Transverse colon (tissue), 4 donors: Measurements from ENCODE around the gene DDAH1. TPM values are rescaled to one million over a fixed set of nuclear protein-coding genes. Genes with fewer than 3 reads are reported as not detected.

Source experiments
- DNase-seq: peaks from one replicate; pipeline ENCODE4 v3.0.0-alpha.2; 2019
- H3K27ac ChIP-seq, 4 donors: fragments of 200-600 bp; sonication (generic); 2 replicates each; pipeline ENCODE4 v1.5.1; 2016 to 2018; ENCODE audit warnings: inconsistent platforms in 4 of 4
- H3K27me3 ChIP-seq: fragments of 200-600 bp; sonication (generic); 2 replicates; pipeline ENCODE4 v1.5.1; 2017; ENCODE audit warnings: inconsistent platforms
- H3K36me3 ChIP-seq, 4 donors: fragments of 200-600 bp; sonication (generic); 2 replicates each; pipeline ENCODE4 v1.5.1; 2017 to 2019; ENCODE audit warnings: inconsistent platforms in 4 of 4
- H3K4me1 ChIP-seq, 4 donors: fragments of 200-600 bp; sonication (generic); 2 replicates each; pipeline ENCODE4 v1.5.1; 2017 to 2020; ENCODE audit warnings: inconsistent platforms in 4 of 4
- H3K4me3 ChIP-seq, 4 donors: fragments of 200-600 bp; sonication (generic); 1 replicate in 1 of 4; 2 replicates in 3 of 4; pipeline versions ENCODE4 v1.5.1 to v1.6.1; 2017 to 2019; ENCODE audit warnings: inconsistent platforms in 4 of 4
- H3K9me3 ChIP-seq, 2 donors: fragments of 200-600 bp; sonication (generic); 2 replicates each; pipeline ENCODE4 v1.5.1; 2017 to 2019; ENCODE audit warnings: inconsistent platforms in 2 of 2
- CTCF ChIP-seq, 5 experiments: fragments of 200-600 bp in 3 of 5; fragments of 450-650 bp in 2 of 5; sonication (generic) in 3 of 5; IDR thresholded peaks; 1 replicate in 2 of 5; 2 replicates in 3 of 5; pipeline ENCODE4 v1.5.1; 2016 to 2017; ENCODE audit warnings: antibody characterized with exemption in 5 of 5, inconsistent platforms in 3 of 5, mild to moderate bottlenecking in 2 of 5, moderate library complexity in 1 of 5
- EP300 ChIP-seq: sonication (generic); formaldehyde crosslinking; IDR thresholded peaks from one replicate; pipeline ENCODE4 v1.6.1; 2017; ENCODE audit warnings: antibody characterized with exemption, low read depth
- POLR2A ChIP-seq: fragments of 450-650 bp; IDR thresholded peaks from one replicate; pipeline ENCODE4 v1.6.1; 2016; ENCODE audit warnings: antibody characterized with exemption, mild to moderate bottlenecking, moderate library complexity
- POLR2AphosphoS5 ChIP-seq, 3 donors: sonication (generic); formaldehyde crosslinking; IDR thresholded peaks; one replicate each; pipeline ENCODE4 v1.6.1; 2016; ENCODE audit warnings: antibody characterized with exemption in 3 of 3
- WGBS, 2 donors: methylation state at CpG; one replicate each; pipeline ENCODE4 v1.1.5; 2018; ENCODE audit warnings: low coverage in 1 of 2; 5-methylcytosine and 5-hydroxymethylcytosine counted together
- in situ Hi-C, 4 donors: fragments of 200-750 bp; cut with MboI; loops; one replicate each; pipeline versions ENCODE4 v1.15.0 to v1.15.1; 2017; ENCODE audit warnings: low sequenced_read_pairs in 3 of 4, low pct_ligation_motif_present in 1 of 4, low pct_unique_long_range_greater_than_20kb in 1 of 4
- intact Hi-C: fragments of 100-400 bp; cut with DNase I; formaldehyde crosslinking; loops from one replicate; pipeline ENCODE4 v1.15.1; 2023; ENCODE audit warnings: low total_unique reads
- total RNA-seq, 4 donors: library from RNA; depleted of rRNA; stranded (reverse); fragments of >200 nt; gene quantifications; one replicate each; pipeline ENCODE4 v1.1.0, GENCODE V29; 2016

The DDAH1 gene
- total RNA-seq, 4 donors from 2014 or later: 22.4 to 69.4 (median 48.3) TPM

GRCh38 chr1:85289207-85289847 lies 175.6 kb downstream of the DDAH1 start:
- TF ChIP-seq POLR2A (no peak), POLR2AphosphoS5 (IDR thresholded peaks at IDR 0.05) (no peak), EP300 (no peak), CTCF (IDR thresholded peaks at IDR 0.05) (no peak)
- intact Hi-C loops: loop anchor here (5.0 kb wide), 1 partner anchor 937 kb away; no protein-coding TSS in a partner anchor
- Histone ChIP-seq H3K27me3 (no peaks in the 10 kb centered on the region), H3K4me1 (no peaks in the 10 kb centered on the region), H3K36me3 (no peaks in the 10 kb centered on the region), H3K27ac (no peak overlapping the region), H3K9me3 (no peaks in the 10 kb centered on the region), H3K4me3 (no peak overlapping the region)
- in situ Hi-C loops: no loop called here
- no peak for DNase-seq
- 79 to 88% methylated on average over 4 to 9 of the region's 9 CpGs for WGBS, 2 donors

GRCh38 chr1:85284202-85284601 lies 180.8 kb downstream of the DDAH1 start:
- Histone ChIP-seq H3K4me1 (peaks cover 0 to 13% (median 6%) of the 10 kb centered on the region in 4 donors), H3K36me3 (no peaks in the 10 kb centered on the region), H3K9me3 (no peaks in the 10 kb centered on the region), H3K27ac (no peak overlapping the region), H3K27me3 (no peaks in the 10 kb centered on the region), H3K4me3 (no peak overlapping the region)
- WGBS, 2 donors: 89% methylated on average over 2 of the region's 2 CpGs; no CpG with 5 or more reads in 1 of the 2 donors
- intact Hi-C loops: no loop called here
- DNase-seq: no peak
- TF ChIP-seq POLR2A (no peak), POLR2AphosphoS5 (IDR thresholded peaks at IDR 0.05) (no peak), EP300 (no peak), CTCF (IDR thresholded peaks at IDR 0.05) (no peak)
- in situ Hi-C loops: no loop called here

- peaks cover 0 to 17% (median 8%) of the 10 kb centered on the region in 4 donors for H3K4me1 ChIP-seq
- H3K4me3 ChIP-seq: no peak overlapping the region
- in situ Hi-C loops (no loop called here), intact Hi-C loops (no loop called here)
- H3K36me3 ChIP-seq: no peaks in the 10 kb centered on the region
- H3K27me3 ChIP-seq: no peaks in the 10 kb centered on the region
- TF ChIP-seq POLR2AphosphoS5 (IDR thresholded peaks at IDR 0.05) (no peak), POLR2A (no peak), CTCF (IDR thresholded peaks at IDR 0.05) (no peak), EP300 (no peak)
- WGBS, 2 donors: 54% methylated on average over 7 of the region's 11 CpGs; no CpG with 5 or more reads in 1 of the 2 donors
- H3K9me3 ChIP-seq: no peaks in the 10 kb centered on the region
- H3K27ac ChIP-seq: no peak overlapping the region
- peak; percentile 75 for DNase-seq
These were observed 181.3 kb downstream of the DDAH1 start for GRCh38 chr1:85283475-85284199.

GRCh38 chr1:85282424-85282823 lies 182.5 kb downstream of the DDAH1 start:
- H3K4me3 ChIP-seq: no peak overlapping the region
- DNase-seq: no peak
- H3K27ac ChIP-seq: no peak overlapping the region
- in situ Hi-C loops (no loop called here), intact Hi-C loops (no loop called here)
- no peaks in the 10 kb centered on the region for H3K9me3 ChIP-seq
- TF ChIP-seq EP300 (no peak), POLR2A (no peak), CTCF (IDR thresholded peaks at IDR 0.05) (no peak)
- no peaks in the 10 kb centered on the region for H3K36me3 ChIP-seq
- 85 to 100% methylated on average over 1 of the region's 1 CpG for WGBS, 2 donors
- peaks cover 0 to 26% (median 14%) of the 10 kb centered on the region in 4 donors for H3K4me1 ChIP-seq
- no peaks in the 10 kb centered on the region for H3K27me3 ChIP-seq
